ENCODE results near the gene MFNG. TPM values are rescaled to one million over a fixed set of nuclear protein-coding genes. Genes with fewer than 3 reads are reported as not detected.

The MFNG gene
- total RNA-seq, 1 donor from 2014 or later, result 3.2 TPM

DNA sequence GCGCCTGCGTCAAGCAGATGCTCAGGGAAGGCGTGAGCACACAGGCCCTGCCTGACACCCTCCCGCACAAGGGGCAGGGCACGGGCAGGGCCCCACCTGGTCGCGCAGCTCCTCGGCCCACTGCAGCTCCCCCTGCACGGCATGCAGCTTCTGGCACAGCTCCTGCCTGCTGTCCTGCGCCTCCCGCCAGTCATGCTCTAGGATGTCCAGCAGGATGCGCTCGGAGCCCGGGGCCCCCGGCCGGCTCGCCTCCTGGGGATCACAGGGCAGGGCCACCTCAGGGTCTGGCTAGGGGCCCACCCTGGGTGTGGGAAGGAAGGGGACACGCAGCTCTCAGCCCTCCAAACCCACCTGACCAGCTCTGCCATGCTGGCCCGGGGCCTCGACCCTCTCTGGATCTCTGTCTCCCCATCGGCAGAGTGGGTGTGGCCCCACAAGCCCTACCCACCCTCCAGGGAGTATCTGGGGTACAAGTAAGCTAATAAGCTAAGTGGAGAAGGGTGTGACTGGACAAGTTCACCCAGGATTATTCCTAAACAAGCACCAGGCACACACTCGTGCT, 22.3 kb upstream of the MFNG start:
- no peak for DNase-seq (ENCODE audit: low spot score, unreplicated experiment)
- TF ChIP-seq, protein P1, sequence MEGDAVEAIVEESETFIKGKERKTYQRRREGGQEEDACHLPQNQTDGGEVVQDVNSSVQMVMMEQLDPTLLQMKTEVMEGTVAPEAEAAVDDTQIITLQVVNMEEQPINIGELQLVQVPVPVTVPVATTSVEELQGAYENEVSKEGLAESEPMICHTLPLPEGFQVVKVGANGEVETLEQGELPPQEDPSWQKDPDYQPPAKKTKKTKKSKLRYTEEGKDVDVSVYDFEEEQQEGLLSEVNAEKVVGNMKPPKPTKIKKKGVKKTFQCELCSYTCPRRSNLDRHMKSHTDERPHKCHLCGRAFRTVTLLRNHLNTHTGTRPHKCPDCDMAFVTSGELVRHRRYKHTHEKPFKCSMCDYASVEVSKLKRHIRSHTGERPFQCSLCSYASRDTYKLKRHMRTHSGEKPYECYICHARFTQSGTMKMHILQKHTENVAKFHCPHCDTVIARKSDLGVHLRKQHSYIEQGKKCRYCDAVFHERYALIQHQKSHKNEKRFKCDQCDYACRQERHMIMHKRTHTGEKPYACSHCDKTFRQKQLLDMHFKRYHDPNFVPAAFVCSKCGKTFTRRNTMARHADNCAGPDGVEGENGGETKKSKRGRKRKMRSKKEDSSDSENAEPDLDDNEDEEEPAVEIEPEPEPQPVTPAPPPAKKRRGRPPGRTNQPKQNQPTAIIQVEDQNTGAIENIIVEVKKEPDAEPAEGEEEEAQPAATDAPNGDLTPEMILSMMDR (IDR thresholded peaks at IDR 0.05; ENCODE audit: unreplicated experiment), result no peak
- Mint-ChIP-seq H3K27ac (peak overlapping the region; percentile 94), H3K36me3 (ENCODE audit: insufficient read depth) (peaks cover 14% of the 10 kb centered on the region), H3K9me3 (ENCODE audit: low read depth) (no peaks in the 10 kb centered on the region), H3K4me3 (ENCODE audit: low read depth) (no peak overlapping the region), H3K4me1 (ENCODE audit: low read depth) (peaks cover 48% of the 10 kb centered on the region), H3K27me3 (no peaks in the 10 kb centered on the region)

DNA sequence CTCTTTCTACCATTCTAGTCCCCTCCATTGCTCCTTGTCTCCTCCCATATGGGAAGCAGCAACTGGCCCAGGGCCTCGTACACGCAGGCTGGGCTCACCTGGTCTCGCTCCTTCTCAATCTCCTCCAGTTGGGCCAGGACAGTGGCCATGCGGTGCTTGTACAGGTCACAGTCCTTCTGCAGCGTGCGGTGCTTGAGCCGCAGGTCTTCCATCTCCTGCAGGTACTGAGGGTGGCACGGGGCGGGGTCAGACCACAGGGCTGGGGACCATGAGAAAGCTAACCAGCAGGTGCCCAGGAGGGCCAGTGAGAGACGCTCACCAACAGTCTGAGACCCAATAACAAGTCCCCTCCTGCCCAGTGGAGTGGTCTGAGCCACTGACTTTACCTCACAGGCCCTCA, 21.5 kb upstream of the MFNG start:
- TF ChIP-seq, protein P1 (IDR thresholded peaks at IDR 0.05; ENCODE audit: unreplicated experiment), result no peak
- Mint-ChIP-seq H3K27ac (peak overlapping the region; percentile 73), H3K36me3 (ENCODE audit: insufficient read depth) (peaks cover 14% of the 10 kb centered on the region), H3K4me3 (ENCODE audit: low read depth) (no peak overlapping the region), H3K9me3 (ENCODE audit: low read depth) (no peaks in the 10 kb centered on the region), H3K27me3 (no peaks in the 10 kb centered on the region), H3K4me1 (ENCODE audit: low read depth) (peaks cover 44% of the 10 kb centered on the region)
- DNase-seq (ENCODE audit: low spot score, unreplicated experiment), result no peak

DNA sequence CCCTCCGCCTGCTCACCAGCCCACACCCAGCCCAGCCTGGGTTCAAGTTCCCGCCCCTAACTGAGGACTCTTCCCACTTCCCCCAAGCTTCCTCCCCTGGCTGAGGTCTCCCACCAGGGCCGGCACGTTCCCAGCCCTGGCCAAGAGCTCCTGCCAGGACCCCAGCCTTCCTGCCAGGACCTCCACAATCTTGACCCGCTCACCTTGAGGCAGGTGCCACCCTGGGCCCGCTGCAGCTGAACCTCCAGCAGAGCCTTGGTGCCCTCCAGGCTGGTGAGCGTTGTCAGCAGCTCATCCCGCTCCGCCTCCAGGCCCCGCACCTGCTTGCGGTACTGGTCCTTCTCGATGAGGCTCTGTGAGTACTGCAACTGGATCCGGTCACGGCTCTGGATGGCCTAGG, 19.8 kb upstream of the MFNG start:
- DNase-seq (ENCODE audit: low spot score, unreplicated experiment), result no peak
- Mint-ChIP-seq H3K27me3 (no peaks in the 10 kb centered on the region), H3K36me3 (ENCODE audit: insufficient read depth) (peaks cover 13% of the 10 kb centered on the region), H3K4me3 (ENCODE audit: low read depth) (no peak overlapping the region), H3K9me3 (ENCODE audit: low read depth) (no peaks in the 10 kb centered on the region), H3K4me1 (ENCODE audit: low read depth) (peaks cover 50% of the 10 kb centered on the region), H3K27ac (no peak overlapping the region)
- TF ChIP-seq, protein P1 (IDR thresholded peaks at IDR 0.05; ENCODE audit: unreplicated experiment), result no peak

DNA sequence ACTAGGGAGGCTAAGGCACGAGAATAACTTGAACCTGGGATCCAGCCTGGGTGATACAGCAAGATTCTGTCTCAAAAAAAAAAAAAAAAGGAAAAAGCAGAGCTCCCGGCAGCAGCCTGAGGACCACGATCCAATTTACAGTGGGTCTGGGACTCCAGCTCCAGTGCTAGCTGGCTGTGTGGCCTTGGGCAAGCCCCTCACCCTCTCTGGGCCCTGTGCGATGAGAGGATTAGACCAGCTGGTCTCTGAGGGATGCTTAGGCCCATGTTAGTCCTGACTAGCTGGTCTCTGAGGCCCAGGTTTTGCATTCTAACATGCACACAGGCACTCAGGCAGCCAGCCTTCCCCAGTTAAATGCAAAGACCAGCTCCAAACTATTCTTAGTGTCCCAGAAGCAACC, 19.4 kb upstream of the MFNG start:
- no peak for DNase-seq (ENCODE audit: low spot score, unreplicated experiment)
- H3K4me1 Mint-ChIP-seq (ENCODE audit: low read depth), result peaks cover 50% of the 10 kb centered on the region
- H3K36me3 Mint-ChIP-seq (ENCODE audit: insufficient read depth), result peaks cover 13% of the 10 kb centered on the region
- TF ChIP-seq, protein P1 (IDR thresholded peaks at IDR 0.05; ENCODE audit: unreplicated experiment), result no peak
- H3K9me3 Mint-ChIP-seq (ENCODE audit: low read depth), result no peaks in the 10 kb centered on the region
- no peaks in the 10 kb centered on the region for H3K27me3 Mint-ChIP-seq
- no peak overlapping the region for H3K27ac Mint-ChIP-seq
- no peak overlapping the region for H3K4me3 Mint-ChIP-seq (ENCODE audit: low read depth)

DNA sequence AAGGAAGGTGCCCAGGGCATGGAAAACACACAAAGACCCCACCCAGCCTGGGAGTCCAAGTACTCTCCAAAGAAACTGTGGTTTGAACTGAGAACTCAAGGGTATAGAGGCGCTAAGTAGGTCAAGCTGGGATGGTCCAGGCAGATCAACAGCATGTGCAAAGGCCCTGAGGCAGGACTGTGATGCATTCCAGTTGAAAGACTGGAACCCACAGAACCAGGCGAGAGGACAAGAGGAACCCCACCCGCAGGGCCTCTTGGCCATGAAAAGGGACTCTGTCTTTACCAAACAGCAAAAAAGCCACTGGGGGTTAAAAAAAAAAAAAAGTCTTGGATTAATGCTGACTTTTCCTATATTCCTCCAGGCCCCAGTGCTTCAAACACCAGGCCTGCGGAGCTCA, 18.8 kb upstream of the MFNG start:
- peaks cover 13% of the 10 kb centered on the region for H3K36me3 Mint-ChIP-seq (ENCODE audit: insufficient read depth)
- peaks cover 51% of the 10 kb centered on the region for H3K4me1 Mint-ChIP-seq (ENCODE audit: low read depth)
- H3K27me3 Mint-ChIP-seq, result no peaks in the 10 kb centered on the region
- no peak for DNase-seq (ENCODE audit: low spot score, unreplicated experiment)
- no peak overlapping the region for H3K27ac Mint-ChIP-seq
- H3K4me3 Mint-ChIP-seq (ENCODE audit: low read depth), result no peak overlapping the region
- TF ChIP-seq, protein P1 (IDR thresholded peaks at IDR 0.05; ENCODE audit: unreplicated experiment), result no peak
- no peaks in the 10 kb centered on the region for H3K9me3 Mint-ChIP-seq (ENCODE audit: low read depth)
